ENCODE data around the gene DYNLRB2. TPM values are rescaled to one million over a fixed set of nuclear protein-coding genes. Genes with fewer than 3 reads are reported as not detected.

DYNLRB2 gene
- total and polyA plus RNA-seq, 3 experiments from 2014 or later: 0.58 to 0.83 TPM; not detected in 1

- Mint-ChIP-seq H3K27me3 (peaks cover 14 to 43% of the 10 kb centered on the region in 2 donors), H3K4me1 (peaks cover 0 to 2% (median 0%) of the 10 kb centered on the region in 3 donors), H3K9me3 (peaks cover 0 to 2% (median 0%) of the 10 kb centered on the region in 5 donors), H3K4me3 (no peak overlapping the region), H3K36me3 (no peaks in the 10 kb centered on the region), H3K27ac (no peak overlapping the region)
- H3K4me1 ChIP-seq (ENCODE audit: insufficient read depth, low read length): no peaks in the 10 kb centered on the region
- CTCF ChIA-PET: interaction anchor here (1.3 kb wide), 1 partner anchor 14 kb away, joined by 6 read pairs; no protein-coding TSS in a partner anchor
- no peaks in the 10 kb centered on the region for H3K9me3 ChIP-seq (ENCODE audit: low read length)
- H3K36me3 ChIP-seq (ENCODE audit: insufficient read depth, low read length): no peaks in the 10 kb centered on the region
- no peaks in the 10 kb centered on the region for H3K27me3 ChIP-seq (ENCODE audit: insufficient read depth, low read length, poor library complexity, severe bottlenecking)
- no peak overlapping the region for H3K4me3 ChIP-seq (ENCODE audit: low read length)
- no peak for DNase-seq
- POLR2A ChIA-PET: no interaction called here
- no peak overlapping the region for H3K27ac ChIP-seq (ENCODE audit: low read depth, low read length)
Measured at GRCh38 chr16:80512593-80512853, 28.3 kb upstream of the DYNLRB2 start.

- Mint-ChIP-seq H3K27ac (no peak overlapping the region), H3K4me3 (no peak overlapping the region), H3K27me3 (peaks cover 11 to 20% of the 10 kb centered on the region in 2 donors), H3K4me1 (peaks cover 18 to 21% (median 20%) of the 10 kb centered on the region in 3 donors), H3K9me3 (no peaks in the 10 kb centered on the region), H3K36me3 (no peaks in the 10 kb centered on the region)
- Histone ChIP-seq H3K27ac (ENCODE audit: low read depth, low read length) (no peak overlapping the region), H3K36me3 (ENCODE audit: insufficient read depth, low read length) (no peaks in the 10 kb centered on the region), H3K4me1 (ENCODE audit: insufficient read depth, low read length) (peaks cover 21% of the 10 kb centered on the region), H3K4me3 (ENCODE audit: low read length) (no peak overlapping the region), H3K9me3 (ENCODE audit: low read length) (no peaks in the 10 kb centered on the region), H3K27me3 (ENCODE audit: insufficient read depth, low read length, poor library complexity, severe bottlenecking) (no peaks in the 10 kb centered on the region)
- DNase-seq: no peak
- CTCF ChIA-PET: interaction anchor here (1.1 kb wide), 1 partner anchor 11 kb away, joined by 4 read pairs; no protein-coding TSS in a partner anchor
- POLR2A ChIA-PET: no interaction called here
Measured at GRCh38 chr16:80515374-80515773, 25.4 kb upstream of the DYNLRB2 start.

- Mint-ChIP-seq H3K27ac (no peak overlapping the region), H3K27me3 (peaks cover 5 to 9% of the 10 kb centered on the region in 2 donors), H3K4me1 (peaks cover 18 to 22% (median 20%) of the 10 kb centered on the region in 3 donors), H3K4me3 (no peak overlapping the region), H3K9me3 (no peaks in the 10 kb centered on the region), H3K36me3 (no peaks in the 10 kb centered on the region)
- no peaks in the 10 kb centered on the region for H3K36me3 ChIP-seq (ENCODE audit: insufficient read depth, low read length)
- H3K27ac ChIP-seq (ENCODE audit: low read depth, low read length): no peak overlapping the region
- ChIA-PET POLR2A (no interaction called here), CTCF (interaction anchor here (0.8 to 1.5 kb wide), 2 partner anchors 8 to 63 kb away, joined by 3 to 4 read pairs; no protein-coding TSS in a partner anchor)
- no peak for DNase-seq
- no peaks in the 10 kb centered on the region for H3K27me3 ChIP-seq (ENCODE audit: insufficient read depth, low read length, poor library complexity, severe bottlenecking)
- H3K4me3 ChIP-seq (ENCODE audit: low read length): no peak overlapping the region
- H3K9me3 ChIP-seq (ENCODE audit: low read length): no peaks in the 10 kb centered on the region
- H3K4me1 ChIP-seq (ENCODE audit: insufficient read depth, low read length): peaks cover 21% of the 10 kb centered on the region
Measured at GRCh38 chr16:80517846-80518245, 22.9 kb upstream of the DYNLRB2 start.

GRCh38 chr16:80518436-80518835 lies 22.4 kb upstream of the DYNLRB2 start:
- no peaks in the 10 kb centered on the region for H3K36me3 ChIP-seq (ENCODE audit: insufficient read depth, low read length)
- H3K4me1 ChIP-seq (ENCODE audit: insufficient read depth, low read length): peaks cover 21% of the 10 kb centered on the region
- ChIA-PET POLR2A (no interaction called here), CTCF (interaction anchor here (1.5 kb wide), 1 partner anchor 62 kb away, joined by 3 read pairs; no protein-coding TSS in a partner anchor)
- H3K9me3 Mint-ChIP-seq: no peaks in the 10 kb centered on the region
- peaks cover 18 to 22% (median 20%) of the 10 kb centered on the region in 3 donors for H3K4me1 Mint-ChIP-seq
- DNase-seq: peak in 3 of 5 donors; percentile 15 to 58 (median 35)
- H3K4me3 Mint-ChIP-seq: peak overlapping the region; percentile 13 to 84 (median 76)
- H3K36me3 Mint-ChIP-seq: no peaks in the 10 kb centered on the region
- H3K27me3 ChIP-seq (ENCODE audit: insufficient read depth, low read length, poor library complexity, severe bottlenecking): no peaks in the 10 kb centered on the region
- no peak overlapping the region for H3K27ac ChIP-seq (ENCODE audit: low read depth, low read length)
- H3K27me3 Mint-ChIP-seq: peaks cover 5 to 9% of the 10 kb centered on the region in 2 donors
- no peaks in the 10 kb centered on the region for H3K9me3 ChIP-seq (ENCODE audit: low read length)
- peak overlapping the region in 4 of 8 donors; percentile 26 to 84 (median 48) for H3K27ac Mint-ChIP-seq
- no peak overlapping the region for H3K4me3 ChIP-seq (ENCODE audit: low read length)

- H3K9me3 ChIP-seq (ENCODE audit: low read length): no peaks in the 10 kb centered on the region
- H3K36me3 ChIP-seq (ENCODE audit: insufficient read depth, low read length): no peaks in the 10 kb centered on the region
- Mint-ChIP-seq H3K4me1 (peaks cover 18 to 22% (median 20%) of the 10 kb centered on the region in 3 donors), H3K4me3 (peak overlapping the region; percentile 41 to 84 (median 76)), H3K9me3 (no peaks in the 10 kb centered on the region), H3K36me3 (no peaks in the 10 kb centered on the region), H3K27ac (peak overlapping the region in 7 of 8 donors; percentile 26 to 74 (median 57)), H3K27me3 (peaks cover 2 to 3% of the 10 kb centered on the region in 2 donors)
- peaks cover 21% of the 10 kb centered on the region for H3K4me1 ChIP-seq (ENCODE audit: insufficient read depth, low read length)
- ChIA-PET POLR2A (no interaction called here), CTCF (interaction anchor here (1.5 kb wide), 1 partner anchor 61 kb away, joined by 3 read pairs; no protein-coding TSS in a partner anchor)
- H3K4me3 ChIP-seq (ENCODE audit: low read length): no peak overlapping the region
- H3K27ac ChIP-seq (ENCODE audit: low read depth, low read length): no peak overlapping the region
- no peaks in the 10 kb centered on the region for H3K27me3 ChIP-seq (ENCODE audit: insufficient read depth, low read length, poor library complexity, severe bottlenecking)
- DNase-seq: no peak
Measured at GRCh38 chr16:80519189-80519588, 21.6 kb upstream of the DYNLRB2 start.

- Mint-ChIP-seq H3K9me3 (no peaks in the 10 kb centered on the region), H3K4me3 (no peak overlapping the region), H3K36me3 (no peaks in the 10 kb centered on the region), H3K27me3 (no peaks in the 10 kb centered on the region), H3K27ac (no peak overlapping the region), H3K4me1 (peaks cover 0 to 3% (median 1%) of the 10 kb centered on the region in 3 donors)
- H3K4me3 ChIP-seq (ENCODE audit: low read length): no peak overlapping the region
- ChIA-PET CTCF (interaction anchor here (1.3 to 2.6 kb wide), 5 partner anchors 9 to 528 kb away, joined by 3 to 9 read pairs (median 4); no protein-coding TSS in a partner anchor), POLR2A (no interaction called here)
- DNase-seq: no peak
- no peaks in the 10 kb centered on the region for H3K9me3 ChIP-seq (ENCODE audit: low read length)
- H3K4me1 ChIP-seq (ENCODE audit: insufficient read depth, low read length): peaks cover 4% of the 10 kb centered on the region
- no peak overlapping the region for H3K27ac ChIP-seq (ENCODE audit: low read depth, low read length)
- H3K27me3 ChIP-seq (ENCODE audit: insufficient read depth, low read length, poor library complexity, severe bottlenecking): no peaks in the 10 kb centered on the region
- H3K36me3 ChIP-seq (ENCODE audit: insufficient read depth, low read length): no peaks in the 10 kb centered on the region
Measured at GRCh38 chr16:80525420-80525819, 15.4 kb upstream of the DYNLRB2 start.

GRCh38 chr16:80526418-80527061 lies 14.3 kb upstream of the DYNLRB2 start:
- H3K27ac Mint-ChIP-seq: no peak overlapping the region
- Histone ChIP-seq H3K4me1 (ENCODE audit: insufficient read depth, low read length) (peaks cover 4% of the 10 kb centered on the region), H3K36me3 (ENCODE audit: insufficient read depth, low read length) (no peaks in the 10 kb centered on the region), H3K27ac (ENCODE audit: low read depth, low read length) (no peak overlapping the region), H3K9me3 (ENCODE audit: low read length) (no peaks in the 10 kb centered on the region), H3K27me3 (ENCODE audit: insufficient read depth, low read length, poor library complexity, severe bottlenecking) (no peaks in the 10 kb centered on the region), H3K4me3 (ENCODE audit: low read length) (no peak overlapping the region)
- H3K27me3 Mint-ChIP-seq: no peaks in the 10 kb centered on the region
- DNase-seq: peak; percentile 39 to 62 (median 45)
- H3K9me3 Mint-ChIP-seq: no peaks in the 10 kb centered on the region
- no peak overlapping the region for H3K4me3 Mint-ChIP-seq
- peaks cover 0 to 3% (median 0%) of the 10 kb centered on the region in 3 donors for H3K4me1 Mint-ChIP-seq
- H3K36me3 Mint-ChIP-seq: no peaks in the 10 kb centered on the region
- ChIA-PET CTCF (interaction anchor here (0.9 to 2.6 kb wide), 22 partner anchors 9 to 907 kb away, joined by 3 to 13 read pairs (median 4); no protein-coding TSS in a partner anchor), POLR2A (no interaction called here)

- H3K27ac ChIP-seq (ENCODE audit: low read depth, low read length): no peak overlapping the region
- peaks cover 4% of the 10 kb centered on the region for H3K4me1 ChIP-seq (ENCODE audit: insufficient read depth, low read length)
- ChIA-PET CTCF (interaction anchor here (0.9 to 2.6 kb wide), 18 partner anchors 14 to 908 kb away, joined by 3 to 13 read pairs (median 4); no protein-coding TSS in a partner anchor), POLR2A (no interaction called here)
- Mint-ChIP-seq H3K9me3 (no peaks in the 10 kb centered on the region), H3K27me3 (no peaks in the 10 kb centered on the region), H3K36me3 (no peaks in the 10 kb centered on the region), H3K4me3 (no peak overlapping the region), H3K27ac (no peak overlapping the region), H3K4me1 (peaks cover 0 to 3% (median 0%) of the 10 kb centered on the region in 3 donors)
- H3K4me3 ChIP-seq (ENCODE audit: low read length): no peak overlapping the region
- no peaks in the 10 kb centered on the region for H3K9me3 ChIP-seq (ENCODE audit: low read length)
- H3K36me3 ChIP-seq (ENCODE audit: insufficient read depth, low read length): no peaks in the 10 kb centered on the region
- peak in 2 of 5 donors; percentile 9 to 50 for DNase-seq
- H3K27me3 ChIP-seq (ENCODE audit: insufficient read depth, low read length, poor library complexity, severe bottlenecking): no peaks in the 10 kb centered on the region
Measured at GRCh38 chr16:80527297-80527696, 13.5 kb upstream of the DYNLRB2 start.

Measured in CD8-positive, alpha-beta memory T cell (primary cell).